GM18498 (cell line): ENCODE measurements around the gene POLD1.
A peak's percentile ranks its signal among the peaks of the same experiment; 100 is the strongest.
"Not testable (repeated sequence)": the region's sequence is repeated elsewhere in the genome, so short reads cannot be mapped to it uniquely, and the experiment has no call there.

Source experiments
- ATAC-seq: cut with Tn5 transposase; IDR thresholded peaks from one replicate; pipeline ENCODE4 v1.9.1; 2021; ENCODE audit warnings: mild to moderate bottlenecking, moderate library complexity; ENCODE audit not compliant: unreplicated experiment

Gene POLD1

GRCh38 chr19:50390295-50390694 is 6.1 kb downstream of the POLD1 start:
- not testable (repeated sequence) for ATAC-seq

- not testable (repeated sequence) for ATAC-seq
These were observed 6.8 kb downstream of the POLD1 start for GRCh38 chr19:50390952-50391351.

GRCh38 chr19:50392759-50393158 is 8.6 kb downstream of the POLD1 start:
- ATAC-seq = no peak

- no peak for ATAC-seq
These were observed 9.4 kb downstream of the POLD1 start for GRCh38 chr19:50393589-50393988.

- ATAC-seq = no peak
These were observed 9.9 kb downstream of the POLD1 start for GRCh38 chr19:50394017-50394416.

GRCh38 chr19:50398675-50399367 is 14.7 kb downstream of the POLD1 start:
- ATAC-seq = no peak

DNA sequence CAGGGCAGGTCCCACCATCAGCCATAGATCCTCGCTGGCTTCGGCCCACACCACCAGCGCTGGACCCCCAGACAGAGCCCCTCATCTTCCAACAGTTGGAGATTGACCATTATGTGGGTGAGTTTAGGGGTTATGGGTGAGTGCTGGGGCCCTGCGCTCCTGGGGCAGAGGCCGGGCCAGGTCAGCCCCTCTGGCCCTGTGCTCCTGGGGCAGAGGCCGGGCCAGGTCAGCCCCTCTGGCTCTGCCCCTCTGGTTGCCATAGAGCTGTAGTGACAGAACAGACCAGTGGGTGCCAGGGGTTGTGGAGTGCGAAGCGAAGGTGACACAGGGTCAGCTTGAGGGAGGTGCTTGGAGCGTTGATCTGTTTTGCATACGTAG is 15.2 kb downstream of the POLD1 start:
- ATAC-seq = no peak

GRCh38 chr19:50401605-50402450 is 17.7 kb downstream of the POLD1 start:
- ATAC-seq = no peak

GRCh38 chr19:50402544-50403301 is 18.6 kb downstream of the POLD1 start:
- ATAC-seq = no peak

DNA sequence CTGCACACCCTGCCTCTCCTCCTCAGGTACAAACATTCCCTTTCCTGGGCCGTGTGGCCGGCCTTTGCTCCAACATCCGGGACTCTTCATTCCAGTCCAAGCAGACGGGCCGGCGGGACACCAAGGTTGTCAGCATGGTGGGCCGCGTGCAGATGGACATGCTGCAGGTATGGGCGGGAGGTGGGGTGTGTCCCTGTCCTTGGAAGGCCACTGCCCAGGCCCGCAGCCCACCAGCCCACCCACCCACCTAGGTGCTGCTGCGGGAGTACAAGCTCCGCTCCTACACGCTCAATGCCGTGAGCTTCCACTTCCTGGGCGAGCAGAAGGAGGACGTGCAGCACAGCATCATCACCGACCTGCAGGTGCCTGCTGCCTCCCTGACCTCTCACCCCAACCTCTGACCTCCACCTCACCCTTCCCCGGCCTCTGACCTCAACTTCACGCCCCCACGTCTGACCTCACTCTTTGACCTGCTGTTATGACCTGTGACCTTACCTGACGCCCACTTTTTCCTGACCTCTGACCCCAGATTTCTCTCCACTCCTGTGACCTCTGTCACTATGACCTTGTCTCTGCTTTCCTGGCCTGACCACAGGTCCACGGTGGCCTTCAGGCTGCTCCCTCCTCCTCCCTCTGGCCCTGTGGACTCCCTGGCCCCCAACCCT is 22.1 kb downstream of the POLD1 start:
- ATAC-seq = no peak

GRCh38 chr19:50406829-50407228 is 22.7 kb downstream of the POLD1 start:
- ATAC-seq = no peak

DNA sequence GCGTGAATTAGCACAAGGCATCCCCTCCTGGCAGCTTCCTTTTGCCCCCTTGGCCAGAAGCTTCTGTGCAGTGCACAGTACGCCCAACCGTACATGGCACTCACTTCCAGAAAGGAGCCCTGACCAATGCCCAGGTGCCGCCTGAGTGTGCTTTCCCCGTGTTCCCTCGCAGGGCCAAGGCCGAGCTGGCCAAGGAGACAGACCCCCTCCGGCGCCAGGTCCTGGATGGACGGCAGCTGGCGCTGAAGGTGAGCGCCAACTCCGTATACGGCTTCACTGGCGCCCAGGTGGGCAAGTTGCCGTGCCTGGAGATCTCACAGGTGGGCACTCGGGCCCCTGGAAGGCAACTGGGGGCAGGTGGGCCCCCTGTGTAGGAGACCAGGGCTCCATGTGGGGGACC is 25.2 kb downstream of the POLD1 start:
- ATAC-seq = no peak

- no peak for ATAC-seq
These were observed 26.0 kb downstream of the POLD1 start for GRCh38 chr19:50410109-50410508.

DNA sequence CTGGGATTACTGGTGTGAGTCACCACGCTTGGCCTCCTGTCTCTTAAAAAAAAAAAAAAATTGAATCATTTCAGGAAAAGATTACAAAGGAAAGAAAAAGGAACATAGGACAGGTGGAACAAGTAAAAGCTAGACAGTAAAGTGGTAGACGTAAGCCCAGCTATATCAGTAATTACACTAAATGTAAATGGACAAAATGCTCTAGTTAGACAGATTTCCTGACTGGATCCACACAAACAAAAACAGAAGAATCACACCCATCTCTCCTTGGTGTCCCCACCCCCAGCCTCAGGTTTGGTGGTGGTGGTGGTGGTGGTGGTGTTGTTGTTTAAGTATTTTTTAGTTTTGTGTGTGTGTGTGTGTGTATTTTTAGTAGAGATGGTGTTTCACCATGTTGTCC is 28.3 kb downstream of the POLD1 start:
- no peak for ATAC-seq

GRCh38 chr19:50413096-50413495 is 28.9 kb downstream of the POLD1 start:
- ATAC-seq = no peak

GRCh38 chr19:50413531-50413930 is 29.4 kb downstream of the POLD1 start:
- no peak for ATAC-seq

DNA sequence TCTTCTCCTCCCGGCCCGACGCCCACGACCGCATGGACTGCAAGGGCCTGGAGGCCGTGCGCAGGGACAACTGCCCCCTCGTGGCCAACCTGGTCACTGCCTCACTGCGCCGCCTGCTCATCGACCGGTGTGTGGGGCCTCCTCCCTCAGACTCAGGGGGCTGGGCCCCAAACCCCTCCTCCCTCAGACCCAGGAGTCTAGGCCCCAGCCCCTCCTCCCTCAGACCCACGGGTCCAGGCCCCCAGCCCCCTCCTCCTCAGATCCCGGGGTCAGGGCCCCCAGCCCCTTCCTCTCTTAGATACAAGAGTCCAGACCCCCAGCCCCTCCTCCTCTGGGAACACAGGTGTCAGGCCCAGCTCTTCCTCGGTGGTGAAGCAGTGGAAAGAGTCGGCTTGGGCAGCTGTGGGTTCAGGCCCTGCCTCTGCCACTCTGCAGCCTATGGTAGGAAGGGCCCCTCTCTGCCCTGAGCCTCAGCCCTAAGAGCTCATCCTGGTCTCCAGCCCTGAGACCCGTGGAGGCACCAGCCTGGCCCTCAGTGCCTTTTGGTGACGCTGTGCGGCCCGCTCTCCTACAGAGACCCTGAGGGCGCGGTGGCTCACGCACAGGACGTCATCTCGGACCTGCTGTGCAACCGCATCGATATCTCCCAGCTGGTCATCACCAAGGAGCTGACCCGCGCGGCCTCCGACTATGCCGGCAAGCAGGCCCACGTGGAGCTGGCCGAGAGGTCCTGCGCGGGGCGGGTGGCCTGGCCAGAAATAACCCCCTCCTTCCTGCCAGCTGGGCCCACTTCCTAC is 30.9 kb downstream of the POLD1 start:
- ATAC-seq = peak; percentile 35

DNA sequence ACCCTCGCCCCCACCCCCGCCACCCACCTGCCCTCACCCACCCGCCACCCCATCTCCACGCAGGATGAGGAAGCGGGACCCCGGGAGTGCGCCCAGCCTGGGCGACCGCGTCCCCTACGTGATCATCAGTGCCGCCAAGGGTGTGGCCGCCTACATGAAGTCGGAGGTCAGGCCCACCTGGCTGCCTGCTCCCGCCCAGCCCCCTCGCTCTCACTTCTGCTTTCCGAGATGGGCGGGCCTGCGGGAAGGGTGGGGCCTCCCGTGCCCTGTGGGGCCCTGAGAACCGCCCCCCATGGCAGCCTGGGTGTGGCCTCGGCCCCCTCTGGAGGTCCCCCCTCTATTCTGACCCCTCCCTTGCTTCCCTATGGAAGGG is 31.5 kb downstream of the POLD1 start:
- peak; percentile 57 for ATAC-seq

- ATAC-seq = no peak
These were observed 32.2 kb downstream of the POLD1 start for GRCh38 chr19:50416034-50416977.
